T-helper 1 cell treated with Interleukin-12 subunit alpha and Interleukin-12 subunit beta and Interleukin-4 antibody, amounts not matched to agents 30 ng/mL and 1 ng/mL, for 36 hours (primary cell): ENCODE data around the gene IQCB1. TPM values are rescaled to one million over a fixed set of nuclear protein-coding genes. Genes with fewer than 3 reads are reported as not detected.
"Not testable (repeated sequence)": the region's sequence is repeated elsewhere in the genome, so short reads cannot be mapped to it uniquely, and the experiment has no call there.

Source experiments
- intact Hi-C: fragments of 100-400 bp; cut with micrococcal nuclease; formaldehyde crosslinking; loops from one replicate; pipeline ENCODE4 v1.15.1; 2024
- total RNA-seq: library from RNA; stranded (reverse); gene quantifications from 2 replicates; pipeline ENCODE4 v1.2.3, GENCODE V29; 2022

Gene IQCB1
- total RNA-seq, 1 donor from 2014 or later, result 32.2 TPM

DNA sequence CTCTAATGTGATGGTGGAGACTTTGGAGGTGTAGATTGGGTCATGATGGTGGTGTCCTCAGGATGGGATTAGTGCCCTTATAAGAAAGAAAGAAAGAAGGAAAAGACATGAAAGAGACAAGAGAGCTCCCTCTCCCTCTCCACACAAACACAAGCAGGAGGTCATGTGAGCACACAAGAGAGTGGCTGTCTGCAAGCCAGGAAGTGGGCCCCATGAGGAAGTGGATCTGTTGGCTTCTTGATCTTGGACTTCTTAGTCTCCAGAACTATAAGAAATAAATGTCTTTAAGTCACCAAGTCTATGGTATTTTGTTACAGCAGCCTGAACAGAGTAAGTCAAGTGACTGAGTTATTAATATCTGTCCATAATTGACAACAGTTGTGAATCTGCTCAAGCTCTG is 17.1 kb downstream of the IQCB1 start:
- intact Hi-C loops, result no loop called here

GRCh38 chr3:121809249-121809648 is 25.6 kb downstream of the IQCB1 start:
- intact Hi-C loops, result no loop called here

GRCh38 chr3:121803771-121804320 is 31.0 kb downstream of the IQCB1 start:
- intact Hi-C loops, result no loop called here

DNA sequence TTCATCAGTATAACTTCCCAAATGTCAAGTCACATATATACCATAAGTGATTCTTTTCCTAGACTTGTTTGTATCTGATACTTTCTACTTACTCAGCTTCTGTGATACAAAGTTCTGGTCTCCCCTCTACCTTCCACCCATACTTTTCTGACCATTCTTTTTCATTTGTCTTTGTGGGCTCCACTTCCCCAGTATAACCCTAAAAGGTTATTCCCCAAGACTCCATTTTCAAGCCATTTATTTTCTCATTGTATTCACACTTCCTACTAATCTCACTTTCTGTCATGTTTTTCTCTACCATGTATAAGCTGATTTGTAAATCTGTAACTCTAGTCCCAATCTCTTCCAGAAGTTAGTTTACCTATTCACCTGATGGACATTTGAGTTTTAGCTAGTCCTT is 34.0 kb downstream of the IQCB1 start:
- intact Hi-C loops, result no loop called here

- intact Hi-C loops, result no loop called here
Measured at GRCh38 chr3:121796970-121797369, 37.9 kb downstream of the IQCB1 start.

DNA sequence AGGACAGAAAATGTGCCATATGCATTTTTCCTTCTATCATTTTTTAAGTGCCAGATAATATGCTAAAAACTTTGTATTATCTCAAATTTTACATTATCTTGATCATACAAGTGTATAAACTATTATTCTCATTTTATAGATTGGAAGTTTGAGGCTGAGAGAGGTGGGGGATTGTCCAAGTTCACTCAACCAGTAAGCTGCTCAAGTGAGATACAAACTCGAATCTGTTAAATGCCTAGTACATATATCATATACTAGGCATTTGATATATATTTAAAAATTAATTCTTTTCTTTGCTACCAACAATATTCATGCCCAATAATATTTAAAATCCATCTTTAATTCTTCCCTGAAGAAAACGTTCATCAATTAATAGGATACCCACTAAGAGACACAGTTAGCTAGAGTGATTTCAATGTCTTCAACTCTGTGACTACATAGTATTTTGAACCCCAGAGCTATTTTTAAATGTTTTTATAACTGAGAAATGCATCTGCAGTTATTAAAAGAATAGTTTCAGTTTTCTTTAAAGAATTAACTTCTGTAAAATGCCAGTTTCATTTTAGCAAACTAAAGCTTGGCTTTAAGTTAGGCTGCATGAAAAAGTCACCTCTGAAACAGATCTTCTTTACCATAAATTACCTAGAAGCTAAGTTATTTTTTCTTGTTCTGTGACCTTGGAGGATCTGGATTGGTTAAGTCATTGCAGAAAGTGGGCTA is 40.4 kb downstream of the IQCB1 start:
- intact Hi-C loops, result no loop called here

GRCh38 chr3:121793078-121793477 is 41.8 kb downstream of the IQCB1 start:
- intact Hi-C loops, result no loop called here

GRCh38 chr3:121786485-121786884 is 48.4 kb downstream of the IQCB1 start:
- intact Hi-C loops, result no loop called here

- intact Hi-C loops, result not testable (repeated sequence)
Measured at GRCh38 chr3:121782784-121783183, 52.1 kb downstream of the IQCB1 start.

- intact Hi-C loops, result no loop called here
Measured at GRCh38 chr3:121781611-121782010, 53.2 kb downstream of the IQCB1 start.

GRCh38 chr3:121775095-121775494 is 59.8 kb downstream of the IQCB1 start:
- intact Hi-C loops, result not testable (repeated sequence)

DNA sequence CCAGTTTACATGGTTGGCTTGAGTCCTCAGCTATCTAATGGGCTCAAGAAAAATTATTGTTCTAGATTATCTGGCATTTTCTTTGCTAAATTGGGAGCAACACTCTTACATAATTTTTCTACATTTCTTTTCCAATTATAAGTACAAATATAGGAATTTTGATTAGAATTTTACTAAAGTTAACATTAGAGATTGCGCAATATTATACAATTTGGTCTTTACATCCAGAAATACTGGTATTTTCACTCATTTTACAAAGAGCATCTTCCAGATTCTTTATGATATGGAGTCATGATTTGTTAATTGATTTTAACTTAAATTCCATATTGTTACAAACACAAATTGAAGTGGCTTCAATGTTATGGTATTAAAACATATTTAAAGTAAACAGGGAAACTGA is 65.6 kb downstream of the IQCB1 start:
- intact Hi-C loops, result no loop called here

- intact Hi-C loops, result no loop called here
Measured at GRCh38 chr3:121768452-121768851, 66.4 kb downstream of the IQCB1 start.

- intact Hi-C loops, result no loop called here
Measured at GRCh38 chr3:121759541-121760202, 75.2 kb downstream of the IQCB1 start.

DNA sequence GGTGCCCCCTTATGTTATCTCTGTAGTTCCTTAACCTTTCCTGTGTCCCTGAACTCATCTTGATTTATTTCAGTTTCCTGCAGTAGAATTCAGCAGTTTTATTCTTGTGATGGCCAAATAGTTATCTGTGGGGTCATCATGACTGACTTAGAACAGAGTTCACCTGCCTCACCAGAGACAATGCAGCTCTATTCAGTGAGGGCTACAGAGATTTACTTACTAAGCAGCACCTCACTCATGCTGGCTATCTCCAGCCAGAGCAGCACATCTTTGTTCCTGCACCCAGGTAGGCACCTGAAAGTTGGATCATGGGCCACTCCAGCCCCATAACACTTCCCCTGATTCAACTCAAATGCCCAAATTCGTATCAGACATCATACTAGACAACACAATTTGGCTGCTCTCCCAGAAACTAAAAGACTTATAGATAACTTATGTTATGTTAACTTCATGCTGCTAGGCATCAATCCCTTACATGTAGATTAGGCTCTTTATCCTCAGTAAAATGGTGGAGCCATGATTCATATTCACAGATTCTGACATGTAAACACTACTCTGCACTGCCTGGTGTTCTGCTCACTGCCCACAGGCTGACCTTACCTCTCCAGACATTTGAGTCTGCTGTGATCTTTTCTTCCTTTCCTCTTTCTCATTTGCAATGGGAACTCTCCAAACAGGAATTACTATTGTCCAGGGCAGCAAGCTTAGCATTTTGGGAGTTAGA is 76.0 kb downstream of the IQCB1 start:
- intact Hi-C loops, result no loop called here

GRCh38 chr3:121757812-121758545 is 76.9 kb downstream of the IQCB1 start:
- intact Hi-C loops, result no loop called here

DNA sequence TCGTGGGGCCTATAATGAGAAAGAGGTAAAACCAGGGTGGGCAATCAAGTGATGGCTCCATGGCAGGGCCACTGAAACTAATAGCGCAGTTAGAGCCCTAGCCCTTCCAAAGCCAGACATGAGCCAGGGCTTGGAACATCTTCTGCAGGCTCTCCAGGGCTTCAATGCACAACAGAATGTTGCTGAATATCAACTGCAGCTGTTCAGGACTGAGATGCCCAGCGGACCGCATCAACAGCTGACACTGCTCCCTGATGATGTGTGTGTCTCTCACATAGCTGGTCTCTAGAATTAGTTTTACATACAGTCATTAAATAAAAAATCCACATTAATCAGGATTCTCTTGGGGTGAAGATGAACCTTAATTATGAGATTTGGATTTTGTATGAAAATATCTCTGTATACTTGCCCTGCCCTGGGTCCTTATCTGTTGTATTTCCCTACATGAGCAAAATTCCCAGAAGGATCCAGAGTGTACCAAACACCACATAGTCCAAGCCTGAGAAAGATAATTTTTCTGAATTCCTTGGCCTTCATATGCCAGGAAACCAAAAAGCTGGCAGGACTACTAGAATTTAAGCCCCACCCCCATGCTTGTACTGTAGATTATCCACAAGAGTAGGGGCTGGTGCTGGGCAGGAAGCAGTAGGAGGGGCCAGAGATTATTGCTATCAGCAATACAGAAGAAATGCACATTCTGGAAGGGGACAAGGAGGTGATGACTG is 77.6 kb downstream of the IQCB1 start:
- intact Hi-C loops, result no loop called here

DNA sequence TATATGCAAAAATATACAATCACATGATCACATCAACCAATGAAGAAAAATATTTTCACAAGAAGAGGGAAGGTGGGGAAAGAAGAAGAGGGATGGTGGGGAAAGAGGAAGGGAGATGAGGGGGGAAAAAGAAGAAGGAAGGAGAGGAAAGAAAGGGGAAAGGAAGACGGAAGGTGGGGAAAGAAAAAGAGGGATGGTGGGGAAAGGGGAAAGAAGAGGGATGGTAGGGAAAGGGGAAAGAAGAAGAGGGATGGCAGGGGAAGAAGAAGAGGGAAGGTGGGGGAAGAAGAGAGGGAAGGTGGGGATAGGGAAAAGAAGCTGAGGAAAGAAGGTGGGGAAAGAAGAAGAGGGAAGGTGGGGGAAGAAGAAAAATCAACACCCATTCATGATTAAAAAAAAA is 82.1 kb downstream of the IQCB1 start:
- intact Hi-C loops, result no loop called here

- intact Hi-C loops, result no loop called here
Measured at GRCh38 chr3:121752261-121752660, 82.6 kb downstream of the IQCB1 start.

DNA sequence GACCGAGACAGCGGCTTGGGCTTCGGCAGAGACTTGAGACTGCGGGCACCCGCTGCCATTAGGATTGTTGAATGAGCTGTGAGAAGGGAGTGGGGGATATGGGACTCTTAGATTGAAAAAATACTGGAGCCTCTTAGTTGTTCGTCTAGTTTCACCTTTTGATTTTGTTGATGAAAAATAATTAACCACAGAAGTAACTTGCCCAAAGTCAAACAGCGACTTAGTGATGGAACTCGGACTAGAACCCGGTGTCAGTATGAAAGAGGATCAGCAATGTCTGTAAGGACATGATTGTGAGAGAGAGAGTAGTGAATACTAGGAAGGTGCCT is 84.8 kb downstream of the IQCB1 start:
- intact Hi-C loops, result loop anchor here (1.0 kb wide), 2 partner anchors 572 to 1043 kb away; partner anchors contain the start of gene HSPBAP1
